GM21526 (cell line): ENCODE measurements around the gene PPDPF.

ENCODE experiments used
- ATAC-seq: cut with Tn5 transposase; IDR thresholded peaks from one replicate; pipeline ENCODE4 v1.9.1; 2021; ENCODE audit warnings: moderate library complexity; ENCODE audit not compliant: unreplicated experiment, low FRiP score

Gene PPDPF

DNA sequence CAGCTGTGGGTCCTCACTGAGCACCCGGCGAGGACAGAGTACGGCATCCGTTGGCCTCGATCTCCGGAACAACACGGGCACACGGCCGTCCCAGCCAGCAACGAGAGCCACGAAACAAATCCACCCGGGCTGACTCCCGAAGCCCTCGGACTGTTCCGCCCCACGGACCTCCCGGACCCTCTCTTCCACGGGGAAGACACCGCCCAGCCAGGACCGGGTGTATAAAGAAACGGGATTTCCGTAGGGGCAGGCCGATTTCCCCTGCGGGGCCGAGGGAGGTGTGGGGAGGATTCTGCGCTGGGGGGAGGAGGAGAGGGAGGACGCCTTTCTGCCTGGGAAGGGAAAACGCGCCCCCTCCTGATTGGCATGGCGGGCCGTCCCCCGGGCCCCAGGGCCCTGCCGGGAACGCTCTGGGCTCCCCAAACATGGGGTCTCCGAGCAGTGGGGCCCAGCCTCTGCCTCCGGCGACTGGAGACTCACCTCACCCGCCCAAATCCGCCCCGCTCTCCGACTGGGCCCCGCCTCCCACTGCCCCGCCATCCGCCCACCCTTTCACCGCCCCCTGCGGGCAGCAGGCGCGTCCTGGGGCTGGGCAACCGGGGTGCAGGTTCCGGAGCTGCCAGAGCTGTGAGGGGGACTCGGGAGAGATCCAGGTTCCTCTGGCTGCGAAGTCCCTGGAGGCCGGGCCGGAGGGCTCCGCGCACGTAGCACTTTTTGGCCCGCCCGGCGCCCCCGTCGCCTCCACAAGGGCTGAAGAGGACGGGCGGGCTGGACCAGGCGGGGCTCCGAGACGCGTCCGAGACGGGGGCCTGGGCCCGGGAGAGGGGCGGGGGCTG is 679 bp upstream of the PPDPF start:
- peak; percentile 31 for ATAC-seq

- peak; percentile 36 for ATAC-seq
Observed at GRCh38 chr20:63520934-63521601, 503 bp downstream of the PPDPF start.

DNA sequence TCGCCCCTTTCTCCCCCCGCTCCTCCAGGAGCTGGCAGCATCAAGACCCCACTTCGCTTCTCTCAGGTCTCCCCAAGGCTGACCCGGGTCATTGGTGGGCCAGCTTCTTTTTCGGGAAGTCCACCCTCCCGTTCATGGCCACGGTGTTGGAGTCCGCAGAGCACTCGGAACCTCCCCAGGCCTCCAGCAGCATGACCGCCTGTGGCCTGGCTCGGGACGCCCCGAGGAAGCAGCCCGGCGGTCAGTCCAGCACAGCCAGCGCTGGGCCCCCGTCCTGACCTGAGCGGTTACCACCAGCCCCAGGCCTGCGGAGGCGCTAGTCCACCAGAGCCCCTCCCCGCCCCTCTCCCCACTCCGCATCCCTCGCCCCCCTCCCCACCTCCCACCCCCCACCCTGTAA is 1.0 kb downstream of the PPDPF start:
- ATAC-seq = no peak

DNA sequence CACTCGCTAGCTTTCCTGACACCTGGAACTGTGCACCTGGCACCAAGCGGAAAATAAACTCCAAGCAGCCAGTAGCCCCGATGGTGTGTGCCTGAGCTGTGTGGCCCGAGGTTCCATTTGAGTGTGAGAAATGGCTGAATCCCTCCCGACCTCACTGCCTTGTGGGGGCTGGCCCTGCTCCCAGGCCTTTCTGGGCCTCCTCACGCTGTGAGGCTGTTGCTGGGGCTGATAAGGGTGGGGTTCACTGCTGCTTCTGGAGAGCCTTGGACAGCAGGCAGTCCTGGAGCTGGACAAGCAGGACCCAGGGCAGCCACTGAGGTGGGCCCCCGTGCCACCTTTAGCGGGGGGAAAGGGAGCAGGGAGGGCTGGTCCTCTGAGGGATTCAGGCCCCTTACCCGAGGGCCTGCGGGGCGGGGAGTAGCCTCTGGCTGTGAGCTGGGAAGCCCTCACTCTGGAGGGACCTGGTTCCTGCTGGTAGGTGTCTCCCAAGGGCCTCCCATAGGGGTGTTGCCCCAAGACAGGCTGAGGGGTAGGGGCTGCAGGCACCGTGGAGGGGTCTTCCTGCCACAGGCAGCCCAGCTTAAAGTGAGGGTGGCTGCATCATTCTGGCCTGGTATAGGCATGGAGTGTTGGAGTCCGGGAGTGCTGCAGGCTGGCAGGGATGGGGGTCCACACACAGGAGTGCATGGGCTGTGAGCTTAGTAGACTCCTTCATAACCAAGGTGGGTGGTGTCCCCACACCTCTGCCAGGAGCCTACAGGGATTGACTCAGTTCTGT is 1.7 kb downstream of the PPDPF start:
- no peak for ATAC-seq

DNA sequence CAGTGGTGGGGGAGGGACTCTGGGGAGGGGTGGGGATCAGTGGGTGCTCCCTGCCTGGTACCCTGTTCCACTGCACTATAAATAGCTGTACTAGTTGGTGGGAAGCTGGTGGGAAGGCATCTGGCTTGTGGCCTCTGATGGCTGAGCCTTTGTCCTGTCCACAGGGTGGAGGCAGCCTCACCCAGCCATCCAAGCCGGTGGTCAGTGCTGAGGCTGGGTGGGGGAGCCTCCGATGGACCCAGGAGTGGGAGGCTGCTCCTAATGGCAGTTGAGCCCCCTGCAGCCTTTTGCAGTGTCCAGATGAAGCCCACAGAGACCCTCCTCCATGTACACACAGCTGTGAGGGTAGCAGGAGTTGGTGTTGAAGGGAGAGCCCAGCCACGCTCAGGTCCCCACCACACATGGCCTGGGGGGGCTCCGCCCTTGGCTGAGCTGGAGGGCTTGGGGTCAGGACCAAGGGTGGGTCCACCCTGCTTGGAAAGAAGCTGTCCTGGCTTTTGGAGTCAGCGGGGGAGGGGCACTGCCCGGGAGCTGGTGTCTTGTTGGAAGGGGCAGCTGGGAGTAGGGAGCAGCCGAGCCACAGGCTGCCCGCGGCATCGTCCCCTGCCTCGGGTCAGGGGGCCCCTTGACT is 2.5 kb downstream of the PPDPF start:
- ATAC-seq = no peak

DNA sequence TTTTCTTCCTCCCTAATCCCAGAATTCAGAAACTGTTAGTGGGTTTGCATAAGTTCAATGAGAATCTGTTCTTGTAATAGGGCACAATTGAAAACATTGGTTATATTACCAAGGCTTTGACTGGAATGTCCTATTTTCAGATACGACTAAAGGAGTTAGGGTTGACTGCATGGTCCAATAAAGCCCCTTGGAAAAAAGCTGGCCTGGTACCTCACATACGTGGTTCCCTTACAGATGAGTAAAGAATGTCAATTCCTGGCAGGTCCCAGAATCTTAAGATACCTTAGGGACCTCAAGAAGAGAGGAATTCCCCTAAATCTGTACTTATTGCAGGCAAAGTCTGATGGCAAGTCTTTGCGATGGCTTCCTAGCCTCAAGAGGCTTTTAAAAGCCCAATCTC is 4.6 kb downstream of the PPDPF start:
- ATAC-seq = no peak

DNA sequence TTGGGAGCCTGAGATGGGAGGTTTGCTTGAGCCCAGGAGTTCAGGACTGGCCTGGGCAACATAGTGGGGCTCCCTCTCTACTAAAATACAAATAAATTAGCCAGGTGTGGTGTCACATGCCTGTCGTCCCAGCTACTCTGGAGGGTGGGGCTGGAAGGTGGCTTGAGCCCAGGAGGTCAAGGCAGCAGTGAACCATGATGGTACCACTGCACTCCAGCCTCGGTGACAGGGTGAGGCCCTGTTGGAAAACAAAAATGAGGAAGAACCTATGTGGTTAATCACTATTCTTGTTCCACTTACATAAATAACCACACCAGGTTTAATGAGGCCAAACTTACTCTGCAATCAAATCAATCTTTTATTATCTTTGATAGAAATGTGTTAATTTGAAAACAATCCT is 5.4 kb downstream of the PPDPF start:
- no peak for ATAC-seq

DNA sequence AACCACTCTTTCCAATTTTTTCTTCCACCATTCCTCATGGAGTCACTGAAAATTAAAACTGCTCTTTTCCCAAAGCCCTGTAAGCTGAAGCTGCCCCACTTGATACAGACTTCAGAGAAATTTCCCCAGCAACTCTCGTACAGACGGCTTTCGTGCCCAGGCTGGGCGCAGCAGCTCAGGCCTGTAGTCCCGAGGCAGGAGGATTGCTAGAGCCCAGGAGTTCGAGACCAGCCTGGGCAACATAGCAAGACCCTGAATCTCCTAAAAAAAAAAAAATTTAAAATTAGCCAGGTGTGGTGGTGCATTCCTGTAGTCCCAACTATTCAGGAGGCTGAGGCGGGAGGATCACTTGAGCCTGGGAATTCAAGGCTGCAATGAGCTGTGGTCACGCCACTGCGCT is 6.6 kb downstream of the PPDPF start:
- no peak for ATAC-seq

- no peak for ATAC-seq
Observed at GRCh38 chr20:63529180-63529860, 8.8 kb downstream of the PPDPF start.

DNA sequence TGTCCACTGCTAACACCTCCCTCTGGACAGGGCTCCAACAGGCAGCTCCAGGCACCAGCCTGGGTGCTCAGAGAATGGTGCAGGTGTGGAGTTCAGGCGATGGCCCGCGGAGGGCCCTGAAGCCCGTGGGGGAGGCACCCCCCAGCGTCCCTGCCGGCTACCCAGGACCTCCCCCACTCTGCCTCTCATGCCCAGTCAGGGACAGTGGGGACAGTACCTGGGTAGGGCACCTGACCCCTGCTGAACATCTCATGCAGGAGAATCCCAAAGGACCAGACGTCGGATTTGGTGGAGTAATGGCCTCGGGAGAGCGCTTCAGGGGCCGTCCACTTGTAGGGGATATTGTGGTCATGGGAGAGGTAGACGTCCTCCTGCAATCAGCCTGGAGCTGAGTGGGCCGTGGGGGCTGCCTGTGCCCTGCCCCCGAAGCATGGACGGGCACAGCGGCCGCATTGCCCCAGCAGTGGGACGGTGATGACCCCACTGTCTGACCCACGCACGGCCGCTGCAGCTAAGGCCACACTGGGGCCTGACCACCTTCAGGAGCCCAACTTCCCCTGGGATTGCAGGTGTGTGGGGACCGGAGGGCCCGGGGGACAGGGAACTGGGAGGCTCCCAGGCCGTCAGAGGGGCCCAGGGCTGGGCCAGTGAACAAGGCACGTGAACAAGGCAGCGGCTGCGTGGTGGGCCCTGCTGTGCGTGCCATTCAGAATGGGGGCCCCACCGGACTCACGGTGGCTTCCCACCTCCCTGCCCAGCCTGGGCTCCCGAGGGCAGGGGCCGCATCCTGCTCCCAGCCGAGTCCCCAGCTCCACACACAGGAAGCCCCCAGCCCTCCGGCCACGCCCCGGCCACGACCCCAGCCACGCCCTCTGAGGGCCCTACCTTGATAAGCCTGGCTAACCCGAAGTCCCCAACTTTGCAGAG is 9.6 kb downstream of the PPDPF start:
- no peak for ATAC-seq

- ATAC-seq = no peak
Observed at GRCh38 chr20:63530788-63531160, 10.2 kb downstream of the PPDPF start.

DNA sequence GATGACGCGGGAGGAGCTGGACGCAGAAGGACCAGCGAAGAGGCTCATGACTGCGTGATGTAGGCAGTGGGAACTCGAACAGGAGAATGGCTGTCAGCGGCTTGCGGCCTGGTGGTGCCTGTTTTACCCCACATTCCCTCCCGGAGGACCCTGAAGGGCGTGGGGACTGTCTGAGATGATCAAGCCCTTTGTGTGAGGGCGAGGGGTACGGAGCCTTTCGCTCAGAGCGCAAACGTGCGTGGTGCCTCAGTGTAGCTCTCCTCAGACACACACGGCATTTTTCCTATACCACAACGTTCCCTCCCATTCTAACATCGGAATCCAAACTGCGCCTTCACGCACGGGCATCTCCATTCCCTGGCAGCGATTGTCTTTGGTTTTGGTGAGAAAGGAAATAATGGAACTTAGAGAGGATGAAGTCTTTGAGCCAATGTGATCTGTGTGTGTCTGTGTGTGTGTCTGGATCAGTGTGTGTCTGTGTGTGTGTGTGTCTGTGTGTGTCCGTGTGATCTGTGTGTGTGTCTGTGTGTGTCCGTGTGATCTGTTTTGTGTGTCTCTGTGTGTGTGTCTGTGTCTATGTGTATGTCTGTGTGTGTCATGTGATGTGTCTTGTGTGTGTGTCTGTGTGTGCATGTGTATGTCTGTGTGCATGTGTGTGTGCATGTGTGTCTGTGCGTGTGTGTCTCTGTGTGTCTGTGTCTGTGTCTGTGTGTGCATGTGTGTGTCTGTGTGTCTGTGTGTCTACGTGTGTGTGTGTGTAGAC is 11.3 kb downstream of the PPDPF start:
- no peak for ATAC-seq

DNA sequence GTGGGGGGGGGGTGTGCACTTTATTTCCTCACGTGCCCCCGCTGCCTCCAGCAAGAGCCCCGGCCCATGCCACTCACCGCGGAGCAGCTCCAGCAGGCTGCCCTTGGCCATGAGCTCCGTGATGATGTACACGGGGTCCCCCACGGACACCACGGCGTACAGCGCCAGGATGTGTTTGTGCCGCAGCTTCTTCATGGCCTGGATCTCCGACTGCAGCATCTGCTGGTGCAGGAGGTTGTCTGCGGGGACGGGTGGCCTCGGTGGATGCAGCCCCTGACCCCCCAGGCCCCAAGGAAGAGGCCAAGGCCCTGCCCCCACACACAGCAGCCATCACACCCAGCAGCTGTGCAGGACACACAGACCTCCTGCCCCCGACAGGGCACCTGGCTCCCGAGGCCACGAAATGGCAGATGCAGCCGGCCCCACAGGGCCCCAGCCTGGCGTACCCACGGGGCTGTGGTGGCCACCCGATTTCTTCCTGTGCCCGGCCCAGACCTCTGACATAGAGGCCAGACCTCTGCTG is 11.9 kb downstream of the PPDPF start:
- no peak for ATAC-seq

- ATAC-seq = no peak
Observed at GRCh38 chr20:63533388-63533787, 12.8 kb downstream of the PPDPF start.

- ATAC-seq = no peak
Observed at GRCh38 chr20:63533871-63534393, 13.4 kb downstream of the PPDPF start.

DNA sequence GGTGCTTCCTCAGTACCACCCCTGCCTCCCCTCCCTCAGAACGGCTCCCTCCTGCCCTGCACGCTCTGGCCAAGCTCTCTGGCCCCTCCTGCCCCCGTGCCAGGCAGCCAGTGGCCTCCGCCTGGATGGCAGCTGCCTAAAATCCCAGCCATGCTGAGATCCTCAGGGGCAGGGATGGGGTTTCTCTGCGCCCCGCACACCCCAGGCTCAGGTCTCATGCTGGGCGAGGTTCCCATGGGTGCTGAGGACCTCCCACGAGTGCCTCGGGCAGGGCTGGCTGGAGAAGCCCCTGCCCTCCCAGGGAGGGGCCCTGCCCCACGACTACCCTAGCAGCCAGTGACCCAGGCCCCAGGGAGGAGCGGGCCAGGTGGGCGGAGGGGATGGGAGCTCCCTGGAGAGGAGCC is 13.9 kb downstream of the PPDPF start:
- ATAC-seq = no peak

DNA sequence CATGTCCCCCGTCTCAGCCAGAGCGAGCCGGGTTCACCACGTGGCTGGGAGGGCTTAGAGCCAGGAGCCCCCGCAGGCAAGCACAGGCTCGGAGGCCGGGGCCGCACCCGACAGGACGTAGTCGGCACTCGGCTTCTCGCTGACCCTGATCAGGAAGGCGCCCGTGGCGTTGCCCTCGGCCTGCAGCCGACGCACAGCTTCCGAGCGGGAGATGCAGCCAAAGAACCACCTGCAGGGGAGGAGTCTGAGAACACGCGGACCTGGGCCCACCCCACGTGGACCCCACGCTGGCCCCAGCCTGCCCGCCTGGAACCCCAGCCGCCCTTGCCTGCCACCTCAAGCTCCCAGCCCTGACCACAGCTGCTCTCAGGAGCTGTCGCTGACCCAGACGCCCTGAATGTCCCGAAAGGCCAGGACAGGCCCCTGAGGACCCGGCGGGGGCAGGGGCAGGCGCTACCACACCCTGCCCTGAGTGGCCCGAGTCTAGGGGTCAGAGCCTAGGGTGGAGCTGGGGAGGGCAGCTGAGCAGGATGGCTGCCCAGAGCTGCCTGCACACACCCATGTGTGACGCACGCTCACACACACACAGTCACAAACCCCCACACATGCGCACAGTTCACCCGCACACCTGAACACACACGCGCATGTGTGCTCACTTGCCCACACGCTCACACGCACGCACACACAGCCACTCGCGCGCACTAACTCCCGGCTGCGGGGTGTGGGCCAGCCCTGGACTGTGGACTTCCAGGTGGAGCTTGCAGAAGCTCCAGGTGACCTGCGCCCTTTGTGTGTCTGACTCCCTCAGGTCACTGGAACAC is 14.5 kb downstream of the PPDPF start:
- no peak for ATAC-seq
